ENCODE results near the gene DNPEP. TPM values are rescaled to one million over a fixed set of nuclear protein-coding genes. Genes with fewer than 3 reads are reported as not detected.

The DNPEP gene
- total RNA-seq, 1 experiment from 2014 or later, result 60.9 TPM

- Histone ChIP-seq H3K18ac (ENCODE audit: insufficient read length, low read depth, low read length) (no peak overlapping the region), H3K14ac (ENCODE audit: insufficient read depth, low read length) (no peak overlapping the region), H3K23ac (ENCODE audit: insufficient read length, low read depth, low read length) (no peak overlapping the region), H3K4ac (ENCODE audit: low read depth, low read length) (no peak overlapping the region), H3K4me2 (ENCODE audit: insufficient read depth, insufficient read length, low read length) (no peak overlapping the region), H4K8ac (replicated peaks; ENCODE audit: insufficient read length, low read depth, low read length) (no peak overlapping the region), H3K27ac (ENCODE audit: insufficient read length, low read depth, low read length) (no peak overlapping the region), H2AFZ (ENCODE audit: low read length) (no peak overlapping the region), H2BK12ac (ENCODE audit: insufficient read length, low read depth, low read length) (no peak overlapping the region), H3K9me3 (ENCODE audit: control insufficient read depth, low read depth, low read length) (no peaks in the 10 kb centered on the region), H3T11ph (ENCODE audit: low read length) (no peak overlapping the region), H3K9ac (ENCODE audit: extremely low read depth, insufficient read length, low read length) (no peak overlapping the region), H4K5ac (ENCODE audit: insufficient read length, low read depth, low read length) (no peak overlapping the region), H2BK5ac (ENCODE audit: insufficient read length, low read length) (no peak overlapping the region), H3K4me1 (ENCODE audit: insufficient read depth, low read length) (no peaks in the 10 kb centered on the region), H3K23me2 (ENCODE audit: insufficient read length, low read depth, low read length, poor library complexity, severe bottlenecking) (peaks cover 9% of the 10 kb centered on the region), H3K56ac (ENCODE audit: insufficient read length, low read depth, low read length) (no peak overlapping the region), H2BK120ac (ENCODE audit: low read depth, low read length, poor library complexity, severe bottlenecking) (no peak overlapping the region), H4K91ac (ENCODE audit: insufficient read length, low read depth, low read length) (no peak overlapping the region), H3K79me2 (ENCODE audit: insufficient read depth, low read length) (no peaks in the 10 kb centered on the region), H2AK5ac (ENCODE audit: insufficient read length, low read length) (no peak overlapping the region), H3K79me1 (ENCODE audit: insufficient read depth, low read depth, low read length, poor library complexity, severe bottlenecking) (no peaks in the 10 kb centered on the region), H4K20me1 (ENCODE audit: control insufficient read depth, insufficient read depth, insufficient read length) (no peaks in the 10 kb centered on the region), H2BK20ac (ENCODE audit: low read depth, low read length, poor library complexity, severe bottlenecking) (no peak overlapping the region), H3K27me3 (ENCODE audit: insufficient read depth, low read length) (peaks cover 20% of the 10 kb centered on the region; the same call in 1 of the 2 replicates), H2BK15ac (ENCODE audit: low read depth, low read length) (no peak overlapping the region)
- Mint-ChIP-seq H3K9me3 (no peaks in the 10 kb centered on the region), H3K4me1 (peaks cover 3 to 4% of the 10 kb centered on the region in 2 experiments; a peak in 2 of 4 replicates), H3K27me3 (ENCODE audit: low read depth) (peaks cover 48% of the 10 kb centered on the region), H3K36me3 (ENCODE audit: insufficient read depth in 1 of 3, low read depth in 3 of 3) (no peaks in the 10 kb centered on the region), H3K27ac (no peak overlapping the region), H3K4me3 (no peak overlapping the region)
- TF ChIP-seq CTCF (conservative IDR thresholded peaks at IDR 0.05), result no peak
- no peak for DNase-seq
- no CpG with 5 or more reads among the region's 3 CpGs for WGBS (ENCODE audit: extremely low coverage, insufficient read length, low lambda C conversion rate)
These were observed 25.1 kb downstream of the DNPEP start for GRCh38 chr2:219362524-219363164.
